ENCODE data around the gene RERE.

RERE gene

DNA sequence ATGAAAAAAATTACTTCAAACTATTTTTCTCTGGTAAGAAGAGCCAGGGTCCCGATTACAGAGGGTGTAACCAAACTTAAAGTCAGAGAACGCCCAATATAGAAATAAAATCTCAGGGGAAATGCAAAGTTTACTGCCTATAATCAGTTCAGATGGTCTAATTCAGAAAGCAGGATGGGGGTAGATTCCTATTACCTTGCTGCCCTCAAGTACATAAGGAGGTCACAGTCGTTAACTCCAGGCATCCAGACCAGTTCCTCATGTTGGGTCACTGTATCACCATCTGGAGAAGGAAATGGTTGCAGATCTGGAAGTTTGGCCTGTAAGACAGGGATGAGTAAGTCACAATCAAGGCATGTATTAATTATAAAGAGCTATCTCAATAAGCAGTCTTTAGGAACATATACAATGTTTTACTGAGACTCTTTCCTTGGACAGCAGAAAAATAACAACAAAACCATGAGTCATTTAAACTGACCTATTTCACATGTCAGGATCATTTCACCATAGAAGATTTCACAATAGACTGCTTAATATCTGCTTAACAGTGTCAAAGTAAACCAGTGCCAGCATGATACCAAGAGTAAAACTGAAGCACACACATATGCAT is 320.1 kb downstream of the RERE start:
- peak; percentile 39 for DNase-seq

DNA sequence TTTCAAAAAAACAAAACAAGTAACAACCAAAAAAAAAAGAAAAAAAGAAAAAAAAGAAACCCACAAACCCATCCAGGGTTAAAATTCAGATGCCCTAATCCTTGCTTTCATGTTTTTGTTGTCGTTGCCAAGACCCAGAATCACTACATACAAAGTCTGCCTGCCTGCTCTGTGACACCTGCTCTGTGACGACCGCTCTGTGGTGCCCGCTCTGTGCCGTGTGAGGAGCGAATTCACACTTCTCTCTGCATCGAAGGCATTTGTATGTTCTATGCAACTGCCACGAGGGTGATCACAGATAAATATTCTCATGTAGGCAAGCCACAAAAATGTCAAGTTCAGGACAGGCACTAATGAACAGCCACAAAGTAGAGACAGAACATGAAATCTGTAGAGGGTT is 321.0 kb downstream of the RERE start:
- DNase-seq: no peak

DNA sequence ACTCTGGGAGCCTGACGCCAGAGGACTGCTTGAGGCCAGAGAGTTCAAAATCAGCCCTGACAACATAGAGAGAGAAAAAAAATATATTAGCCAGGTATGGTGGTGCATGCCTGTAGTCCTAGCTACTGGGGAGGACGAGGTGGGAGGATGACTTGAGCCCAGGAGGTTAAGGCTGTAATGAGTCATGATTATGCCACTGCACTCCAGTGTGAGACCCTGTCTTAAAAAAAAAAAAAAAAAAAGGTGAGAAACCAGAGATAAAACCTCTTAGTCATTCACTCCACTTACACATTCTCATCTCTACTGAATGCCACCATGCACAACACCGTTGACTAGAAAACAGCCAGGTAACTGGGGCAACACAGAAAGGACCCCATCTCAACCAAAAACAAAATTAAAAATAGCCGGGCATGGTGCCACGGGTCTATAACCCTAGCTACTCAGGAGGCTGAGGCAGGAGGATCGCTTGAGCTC is 321.5 kb downstream of the RERE start:
- DNase-seq: peak; percentile 17

- no peak for DNase-seq
Observed at GRCh38 chr1:8494681-8495080, 322.8 kb downstream of the RERE start.

DNA sequence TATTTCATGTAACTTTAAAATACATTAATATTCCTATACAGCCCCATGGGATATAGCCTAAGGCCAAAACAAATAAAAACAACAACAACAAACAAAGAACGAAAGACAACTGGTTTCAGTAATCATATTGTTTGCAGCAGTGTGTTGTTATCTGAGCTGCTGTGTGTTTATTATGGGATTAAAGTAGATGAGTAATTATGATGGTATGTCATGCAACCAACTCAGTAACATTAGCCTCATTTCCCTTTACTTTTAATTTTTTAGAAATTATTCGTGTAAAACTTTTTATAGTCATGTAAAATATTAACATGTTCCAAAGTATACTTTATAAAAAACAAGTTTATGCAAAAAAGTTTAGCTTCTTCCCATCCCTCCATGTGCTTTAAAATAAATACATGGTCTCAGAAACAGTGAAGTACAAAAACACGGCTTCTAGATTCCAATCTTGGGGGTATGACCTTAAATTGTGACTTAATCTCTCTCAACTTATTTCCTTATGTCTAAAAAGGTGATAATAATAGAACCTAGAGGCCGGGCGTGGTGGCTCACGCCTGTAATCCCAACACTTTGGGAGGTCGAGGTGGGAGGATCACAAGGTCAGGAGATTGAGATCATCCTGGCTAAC is 323.4 kb downstream of the RERE start:
- DNase-seq: peak; percentile 15

DNA sequence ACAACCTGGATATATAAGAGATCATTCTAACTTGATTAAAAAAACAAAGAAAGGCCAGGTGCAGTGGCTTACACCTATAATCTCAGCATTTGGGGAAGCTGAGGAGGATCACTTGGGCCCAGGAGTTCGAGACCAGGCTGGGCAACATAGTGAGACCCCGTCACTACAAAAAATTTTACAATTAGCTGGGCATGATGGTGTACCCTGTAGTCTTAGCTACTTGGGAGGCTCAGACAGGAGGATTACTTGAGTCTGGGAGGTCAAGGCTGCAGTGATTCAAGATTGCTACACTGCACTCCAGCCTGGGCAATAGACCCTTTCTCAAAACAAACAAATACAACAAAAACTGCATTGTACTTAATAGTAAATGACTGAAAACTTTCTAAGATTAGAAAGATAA is 330.2 kb downstream of the RERE start:
- DNase-seq: no peak

GRCh38 chr1:8486047-8486446 is 331.4 kb downstream of the RERE start:
- DNase-seq: no peak

GRCh38 chr1:8483586-8483985 is 333.9 kb downstream of the RERE start:
- no peak for DNase-seq

DNA sequence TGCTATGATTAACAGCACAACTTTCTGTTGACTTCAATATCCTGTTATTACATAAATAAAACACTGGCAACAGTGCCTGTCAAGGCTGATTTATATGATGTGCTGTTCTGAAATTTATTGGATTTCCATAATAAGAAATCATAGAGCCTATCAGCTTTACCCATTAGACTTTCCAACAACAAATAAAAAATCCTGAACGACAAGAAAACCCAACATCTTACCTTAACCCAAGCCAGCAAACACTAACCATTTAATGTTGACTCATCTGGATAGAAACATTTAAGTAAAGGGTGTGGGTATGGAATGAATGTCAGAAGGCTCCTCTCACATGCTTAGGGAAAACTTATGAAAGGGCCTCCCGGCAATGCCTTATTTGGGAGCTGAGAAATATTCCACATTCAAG is 334.5 kb downstream of the RERE start:
- peak; percentile 20 for DNase-seq

DNA sequence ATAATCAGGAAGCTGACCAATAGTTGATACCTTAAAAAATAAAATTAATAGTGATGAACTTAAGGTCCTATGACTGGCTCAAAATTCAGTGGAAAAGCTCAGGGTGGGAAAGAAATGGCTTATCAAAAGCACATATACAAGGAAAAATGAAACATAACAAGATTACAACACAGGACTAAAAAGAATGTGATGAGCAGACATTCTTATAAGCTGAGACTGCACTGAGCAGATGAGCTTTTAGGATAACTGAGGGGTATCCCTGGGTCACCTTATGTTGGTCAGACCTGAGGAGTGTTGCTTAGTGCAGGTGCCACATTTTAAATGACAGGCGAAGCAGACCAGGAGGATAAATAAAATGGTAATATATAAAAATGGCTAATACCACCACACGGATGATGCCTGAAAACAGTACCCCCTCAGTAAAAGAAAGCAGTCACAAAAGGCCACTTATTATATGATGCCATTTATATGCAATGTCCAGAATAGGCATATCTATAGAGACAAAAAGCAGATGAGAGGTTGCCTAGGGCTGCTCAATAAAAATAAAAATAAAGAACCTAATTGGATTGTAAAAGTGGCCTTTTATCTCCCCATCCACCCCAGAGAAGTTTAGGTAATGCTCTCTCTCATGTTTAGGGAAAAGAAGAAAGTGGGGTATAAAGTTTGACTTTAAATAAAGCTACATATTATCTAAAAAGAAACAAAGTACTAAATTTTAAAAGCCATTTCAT is 335.6 kb downstream of the RERE start:
- DNase-seq: peak; percentile 22

- DNase-seq: no peak
Observed at GRCh38 chr1:8478566-8478965, 338.9 kb downstream of the RERE start.

DNA sequence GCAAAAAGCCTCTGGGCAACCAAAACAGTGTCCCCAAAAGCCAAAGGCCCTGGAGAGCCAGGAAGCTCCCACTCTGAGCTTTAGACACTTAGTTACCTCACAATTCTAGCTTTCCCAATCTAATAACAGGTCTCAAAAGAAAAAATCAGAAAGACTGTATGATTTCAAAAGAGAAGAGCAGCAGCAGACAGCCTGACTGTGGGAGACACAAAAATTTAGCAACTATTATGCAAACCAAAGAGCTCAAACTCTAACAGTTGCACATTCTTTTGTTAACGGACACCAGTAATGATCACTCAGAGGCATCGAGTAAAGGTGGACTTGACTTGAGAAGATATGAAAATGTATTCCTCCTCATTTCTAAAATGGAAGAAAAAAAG is 339.5 kb downstream of the RERE start:
- DNase-seq: no peak

- DNase-seq: peak; percentile 24
Observed at GRCh38 chr1:8477166-8477982, 340.1 kb downstream of the RERE start.

- DNase-seq: no peak
Observed at GRCh38 chr1:8476006-8476405, 341.4 kb downstream of the RERE start.

DNA sequence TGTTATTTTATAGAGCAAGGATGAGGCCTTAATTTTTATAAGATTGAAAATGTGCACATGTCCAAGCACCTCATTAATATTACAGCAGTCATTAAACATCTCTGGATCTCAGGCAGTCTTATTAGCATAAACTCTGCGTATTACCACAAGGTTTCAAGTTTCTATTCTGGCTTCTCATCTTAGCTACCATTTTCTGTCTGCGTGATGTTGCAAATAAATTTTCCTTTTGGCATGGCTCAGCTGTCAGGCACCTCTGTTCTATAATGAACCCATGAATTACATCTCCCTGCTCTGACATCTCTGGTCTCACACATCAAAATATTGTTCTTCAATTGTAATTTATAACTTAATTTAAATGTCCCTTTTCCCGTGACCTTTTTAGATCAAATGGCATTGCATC is 343.1 kb downstream of the RERE start:
- no peak for DNase-seq

GRCh38 chr1:8473891-8474300 is 343.5 kb downstream of the RERE start:
- DNase-seq: no peak

DNA sequence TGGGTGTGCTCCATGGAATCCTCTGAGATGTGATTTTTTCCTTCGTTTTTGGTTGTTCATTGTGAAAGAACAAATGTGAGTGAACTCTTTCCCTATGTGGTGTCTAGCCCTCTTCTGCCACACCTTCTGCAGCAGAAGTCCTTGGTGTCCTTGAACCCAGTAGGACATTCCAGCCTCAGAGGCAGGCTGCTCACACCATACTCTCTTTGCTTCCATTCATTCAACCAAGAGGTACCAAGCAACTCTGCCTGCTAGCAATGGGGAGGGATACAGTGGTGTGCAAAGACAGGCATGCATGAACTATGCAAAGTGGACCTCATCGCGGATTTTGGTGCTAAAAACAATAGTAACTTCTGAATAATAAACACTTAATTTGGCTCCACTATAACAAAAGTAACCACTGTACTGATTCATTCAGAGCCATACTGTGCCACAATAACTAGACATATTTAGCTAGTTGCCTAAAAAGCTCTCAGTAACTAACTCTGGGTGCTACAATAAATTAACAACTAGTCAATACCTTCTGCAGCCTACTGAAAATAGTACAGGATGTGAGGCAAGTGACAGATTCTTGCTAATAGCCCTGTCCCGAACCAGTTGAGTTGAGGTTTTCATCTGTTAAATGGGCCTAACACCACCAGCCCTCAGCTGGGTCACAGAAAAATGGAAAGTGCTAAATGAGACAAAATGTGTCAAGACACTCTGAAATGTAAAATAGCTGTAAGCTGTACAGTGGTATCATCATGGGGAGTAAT is 344.1 kb downstream of the RERE start:
- no peak for DNase-seq

DNA sequence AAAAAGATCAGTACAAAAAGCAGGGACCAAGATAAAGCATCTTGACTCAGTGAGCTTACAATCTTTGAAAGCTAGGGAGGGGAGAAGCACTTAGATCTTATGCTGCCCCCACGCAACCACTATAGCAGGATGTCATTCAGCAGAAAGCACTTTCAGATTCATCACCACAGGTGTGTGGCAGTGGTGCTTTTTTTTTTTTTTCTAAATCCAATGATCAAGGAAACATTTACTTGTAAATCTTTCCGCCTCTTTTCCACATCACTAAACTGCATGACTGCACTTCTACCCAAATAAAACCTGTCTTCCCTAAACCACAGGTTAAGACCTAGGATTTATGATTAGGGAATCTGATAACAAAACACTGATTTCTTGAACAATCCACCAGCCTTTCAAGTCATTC is 344.8 kb downstream of the RERE start:
- no peak for DNase-seq

GRCh38 chr1:8471451-8471850 is 346.0 kb downstream of the RERE start:
- no peak for DNase-seq

DNA sequence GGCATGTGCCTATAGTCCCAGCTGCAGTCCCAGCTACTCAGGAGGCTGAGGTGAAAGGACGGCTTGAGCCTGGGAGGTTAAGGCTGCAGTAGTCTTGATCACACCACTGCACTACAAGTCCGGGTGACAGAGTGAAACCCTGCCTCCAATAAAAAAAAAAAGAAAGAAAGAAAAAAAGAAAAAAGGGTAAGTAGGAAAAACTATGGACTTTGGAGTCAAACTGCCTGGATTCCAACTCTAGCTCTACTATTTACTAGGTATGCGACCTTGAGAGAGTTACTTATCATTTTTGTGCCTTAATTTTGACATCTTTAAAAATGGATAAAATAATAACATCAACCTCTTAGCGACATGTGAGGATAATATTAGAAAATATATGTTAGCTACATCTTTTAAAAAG is 348.7 kb downstream of the RERE start:
- DNase-seq: no peak

GRCh38 chr1:8467308-8467707 is 350.1 kb downstream of the RERE start:
- DNase-seq: no peak

GRCh38 chr1:8465692-8466091 is 351.7 kb downstream of the RERE start:
- no peak for DNase-seq

- DNase-seq: no peak
Observed at GRCh38 chr1:8465013-8465412, 352.4 kb downstream of the RERE start.
